NAMALWA (cell line): ENCODE data around the gene KLHL29.
"Not testable (repeated sequence)": the region's sequence is repeated elsewhere in the genome, so short reads cannot be mapped to it uniquely, and the experiment has no call there.

Source experiments
- DNase-seq: peaks from one replicate; pipeline ENCODE4 v3.0.0-alpha.2; 2015; ENCODE audit warnings: low spot score

The KLHL29 gene

DNA sequence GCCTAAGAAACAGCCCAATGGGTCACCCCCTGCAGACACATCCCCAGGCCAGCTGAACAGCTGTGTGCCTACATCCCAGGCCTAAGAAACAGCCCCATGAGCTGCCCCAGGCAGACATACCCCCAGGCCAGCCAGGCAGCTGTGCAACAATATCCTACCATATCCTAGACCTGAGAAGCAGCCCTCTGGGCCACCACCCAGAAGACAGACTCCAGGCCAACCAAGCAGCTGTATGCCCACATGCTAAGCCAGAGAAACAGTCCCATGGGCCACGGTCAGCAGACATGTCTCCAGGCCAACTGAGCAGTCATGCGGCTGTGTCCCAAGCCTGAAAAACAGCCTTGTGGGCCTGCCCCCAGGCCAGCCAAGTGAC is 336.5 kb downstream of the KLHL29 start:
- no peak for DNase-seq

DNA sequence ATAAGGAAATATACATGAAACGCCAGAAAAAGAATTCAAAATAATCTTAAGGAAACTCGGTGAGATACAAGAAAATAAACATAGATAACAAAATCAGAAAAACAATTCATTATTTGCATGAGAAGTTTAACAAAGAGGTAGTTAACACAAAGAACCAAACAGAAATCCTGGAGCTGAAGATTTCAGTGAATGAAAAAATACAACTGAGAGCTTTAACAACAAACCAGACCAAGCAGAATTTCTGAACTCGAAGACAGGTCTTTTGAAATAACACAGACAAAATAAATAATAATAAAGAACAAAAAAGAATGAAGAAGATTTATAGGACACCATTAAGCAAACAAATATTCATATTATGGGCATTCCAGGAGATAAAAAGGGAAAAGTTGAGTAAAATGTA is 337.3 kb downstream of the KLHL29 start:
- no peak for DNase-seq

DNA sequence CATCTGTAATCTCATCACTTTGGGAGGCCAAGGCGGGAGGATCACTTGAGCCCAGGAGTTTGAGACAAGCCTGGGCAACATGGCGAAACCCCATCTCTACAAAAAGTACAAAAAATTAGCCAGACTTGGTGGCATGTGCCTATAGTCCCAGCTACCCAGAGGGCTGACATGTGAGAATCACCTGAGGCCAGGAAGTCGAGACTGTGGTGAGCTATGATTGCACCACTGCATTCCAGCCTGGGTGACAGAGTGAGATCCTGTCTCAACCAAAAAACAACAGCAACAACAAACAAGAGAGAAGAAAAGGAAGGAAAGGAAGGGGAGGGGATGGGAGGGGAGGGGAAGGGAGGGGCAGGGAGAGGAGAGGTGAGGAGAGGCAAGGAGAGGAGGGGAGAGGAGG is 338.1 kb downstream of the KLHL29 start:
- DNase-seq: not testable (repeated sequence)

DNA sequence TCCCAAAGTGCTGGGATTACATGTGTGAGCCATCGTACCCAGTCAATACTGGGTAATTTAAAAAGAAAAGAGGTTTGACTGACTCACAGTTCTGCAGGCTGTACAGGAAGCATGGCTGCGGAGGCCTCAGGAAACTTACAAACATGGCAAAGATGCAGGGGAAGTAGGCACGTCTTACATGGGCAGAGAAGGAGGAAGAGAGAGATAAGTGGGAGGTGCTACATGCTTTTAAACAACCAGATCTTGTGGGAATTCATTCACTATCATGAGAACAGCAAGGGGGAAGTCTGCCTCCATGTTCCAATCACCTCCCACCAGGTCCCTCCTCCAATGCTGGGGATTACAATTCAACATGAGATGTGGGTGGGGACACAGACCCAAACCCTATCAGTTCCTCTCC is 349.4 kb downstream of the KLHL29 start:
- no peak for DNase-seq

DNA sequence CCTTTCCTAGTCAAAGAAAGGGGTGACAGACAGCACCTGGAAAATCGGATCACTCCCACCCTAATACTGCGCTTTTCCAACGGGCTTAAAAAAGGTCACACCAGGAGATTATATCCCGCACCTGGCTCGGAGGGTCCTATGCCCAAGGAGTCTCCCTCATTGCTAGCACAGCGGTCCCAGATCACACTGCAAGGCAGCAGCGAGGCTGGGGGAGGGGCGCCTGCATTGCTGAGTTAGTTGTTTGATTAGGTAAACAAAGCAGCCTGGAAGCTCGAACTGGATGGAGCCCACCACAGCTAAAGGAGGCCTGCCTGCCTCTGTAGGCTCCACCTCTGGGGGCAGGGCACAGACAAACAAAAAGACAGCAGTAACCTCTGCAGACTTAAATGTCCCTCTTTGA is 351.8 kb downstream of the KLHL29 start:
- not testable (repeated sequence) for DNase-seq

DNA sequence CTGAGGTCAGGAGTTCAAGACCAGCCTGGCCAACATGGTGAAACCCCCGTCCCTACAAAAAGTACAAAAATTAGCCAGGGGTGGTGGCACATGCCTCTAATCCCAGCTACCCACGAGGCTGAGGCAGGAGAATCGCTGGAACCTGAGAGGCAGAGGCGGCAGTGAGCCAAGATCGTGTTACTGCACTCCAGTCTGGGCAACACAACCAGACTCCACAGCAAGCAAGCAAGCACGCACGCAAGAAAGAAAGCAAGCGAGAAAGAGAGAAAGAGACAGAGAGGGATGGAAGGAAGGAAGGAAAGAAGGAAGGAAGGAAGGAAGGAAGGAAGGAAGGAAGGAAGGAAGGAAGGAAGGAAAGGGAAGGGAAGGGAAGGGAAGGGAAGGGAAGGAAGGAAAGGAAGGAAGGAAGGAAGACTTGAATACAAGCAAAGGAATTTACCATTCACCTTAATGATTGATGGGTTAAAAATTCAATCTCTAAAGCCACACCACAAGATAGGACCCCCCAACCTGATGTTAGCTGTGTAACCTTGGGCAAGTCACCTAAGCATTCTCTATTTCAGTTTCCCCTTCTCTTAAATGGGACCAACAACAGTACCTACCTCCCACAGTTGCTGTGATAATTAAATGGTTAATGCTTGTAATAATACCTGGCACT is 360.2 kb downstream of the KLHL29 start:
- DNase-seq: no peak

DNA sequence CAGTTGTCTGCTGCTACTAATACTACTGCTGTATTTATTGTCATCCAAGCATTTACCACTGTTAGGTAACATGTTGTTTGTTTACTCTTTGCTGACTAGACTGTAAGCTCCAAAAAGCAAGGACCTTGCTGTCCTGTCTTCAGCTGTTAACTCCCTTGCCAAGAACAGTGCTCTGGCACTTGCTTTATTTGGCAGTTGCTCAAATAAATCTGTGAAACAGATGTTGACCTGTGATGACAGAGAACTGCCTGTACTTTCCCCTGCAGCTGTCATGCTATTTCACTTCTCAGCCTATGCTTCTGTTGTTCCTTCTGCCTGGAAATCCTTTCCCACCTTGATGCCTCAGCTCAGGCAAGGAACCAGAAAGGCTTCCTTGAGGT is 360.7 kb downstream of the KLHL29 start:
- DNase-seq: peak; percentile 46

DNA sequence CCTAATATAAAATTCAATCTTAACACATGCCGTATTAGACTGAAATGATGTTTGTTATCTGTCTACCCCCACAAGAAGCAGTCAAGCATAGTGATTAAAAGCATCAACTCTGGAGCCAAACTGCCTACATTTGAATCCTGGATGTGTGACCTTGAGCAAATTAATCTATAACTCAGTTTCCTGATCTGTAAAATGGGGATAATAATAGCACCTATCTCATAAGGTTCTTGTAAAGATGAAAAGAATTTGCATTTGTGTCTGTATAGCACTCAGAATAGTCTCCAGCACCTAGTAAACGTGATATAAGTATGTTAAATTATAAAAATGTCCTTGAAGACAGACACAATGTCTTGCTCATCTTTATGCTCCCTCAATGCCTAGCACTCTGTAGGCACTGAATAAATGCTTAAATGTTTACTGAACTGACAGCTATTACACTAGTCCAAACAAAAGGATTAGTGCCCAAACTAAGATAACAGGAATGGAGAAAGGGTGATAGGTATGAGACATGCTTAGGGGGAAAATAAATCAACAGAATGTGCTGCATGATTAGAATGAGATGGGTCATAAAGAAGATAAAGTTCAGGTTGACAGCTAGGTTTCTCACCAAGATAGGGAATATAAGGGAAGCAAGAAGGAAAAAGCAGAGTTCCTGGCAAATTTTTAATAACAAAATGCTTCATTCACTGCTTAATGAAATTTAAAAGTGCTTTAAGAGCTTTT is 361.3 kb downstream of the KLHL29 start:
- no peak for DNase-seq

DNA sequence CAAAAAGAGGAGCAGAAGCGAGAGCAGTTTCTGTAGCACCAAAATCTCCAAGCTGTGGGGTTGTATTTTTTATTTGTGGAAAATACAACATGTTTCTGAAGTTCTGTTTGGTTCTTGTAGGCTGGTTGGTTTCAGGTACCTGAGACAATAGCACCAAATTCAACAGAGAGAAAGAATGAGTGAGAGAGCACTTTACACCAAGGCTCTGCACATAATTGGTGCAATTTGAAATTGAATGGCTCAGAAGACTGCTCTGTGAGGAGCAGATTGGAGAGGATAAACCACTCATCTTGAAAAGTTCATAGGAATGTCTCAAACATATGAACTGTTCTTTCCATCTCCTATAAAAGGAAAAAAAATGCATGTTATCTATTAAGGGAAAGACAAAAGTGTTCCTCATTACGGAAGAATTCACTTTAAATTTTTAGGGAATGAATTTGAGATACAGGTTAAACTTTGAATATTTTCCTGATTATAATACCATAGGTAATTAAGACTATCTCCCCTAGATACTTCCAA is 366.8 kb downstream of the KLHL29 start:
- DNase-seq: no peak

DNA sequence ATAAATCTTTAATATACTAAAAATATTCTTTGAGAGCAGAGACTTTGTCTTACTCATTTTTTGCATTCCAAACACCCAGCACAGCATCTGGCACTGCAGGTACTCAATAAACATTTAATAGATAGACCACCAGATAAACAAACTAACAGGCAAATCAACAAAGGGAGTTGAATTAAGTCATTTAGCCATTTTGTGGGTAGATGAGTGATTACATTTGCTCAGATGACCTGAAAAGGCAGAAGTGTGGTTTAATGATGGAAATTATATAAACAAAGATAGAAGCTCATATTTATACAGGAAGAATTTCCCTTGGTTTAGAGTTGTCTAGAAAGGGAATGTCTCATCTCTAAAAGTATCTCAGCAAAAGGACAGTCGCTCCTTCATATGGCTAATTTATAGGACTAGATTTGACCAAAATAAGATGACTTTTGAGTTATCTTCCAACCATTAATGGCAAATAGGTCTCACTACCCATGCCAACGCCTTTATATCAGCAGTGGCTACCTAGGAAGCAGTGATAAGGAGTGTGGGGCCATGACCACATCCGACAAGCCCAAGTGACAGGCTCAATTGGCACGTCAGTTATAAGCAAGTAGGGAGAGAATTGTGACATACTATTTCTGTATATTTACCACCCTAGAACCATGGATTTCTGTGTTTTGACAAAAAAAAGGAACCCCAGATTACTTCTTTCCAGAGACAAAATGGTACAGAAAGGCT is 368.5 kb downstream of the KLHL29 start:
- no peak for DNase-seq

DNA sequence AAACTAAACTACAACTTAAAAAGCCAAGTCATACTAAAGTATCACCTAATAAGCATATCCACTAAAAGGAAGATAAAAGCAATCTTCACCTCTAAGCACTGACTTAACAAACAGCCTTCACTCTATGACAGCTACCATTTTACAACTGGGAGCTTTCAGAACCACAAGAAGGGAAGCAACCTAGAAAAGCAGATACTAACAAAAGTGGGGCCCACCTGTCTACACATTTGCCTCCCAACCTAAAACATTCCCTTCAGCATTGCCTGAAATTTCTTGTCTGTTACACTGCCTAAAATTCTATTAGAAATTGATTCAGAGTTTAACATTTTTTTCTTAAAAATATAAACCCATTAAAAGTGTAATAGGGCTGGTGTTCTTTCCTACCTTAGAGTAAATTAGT is 370.0 kb downstream of the KLHL29 start:
- no peak for DNase-seq

DNA sequence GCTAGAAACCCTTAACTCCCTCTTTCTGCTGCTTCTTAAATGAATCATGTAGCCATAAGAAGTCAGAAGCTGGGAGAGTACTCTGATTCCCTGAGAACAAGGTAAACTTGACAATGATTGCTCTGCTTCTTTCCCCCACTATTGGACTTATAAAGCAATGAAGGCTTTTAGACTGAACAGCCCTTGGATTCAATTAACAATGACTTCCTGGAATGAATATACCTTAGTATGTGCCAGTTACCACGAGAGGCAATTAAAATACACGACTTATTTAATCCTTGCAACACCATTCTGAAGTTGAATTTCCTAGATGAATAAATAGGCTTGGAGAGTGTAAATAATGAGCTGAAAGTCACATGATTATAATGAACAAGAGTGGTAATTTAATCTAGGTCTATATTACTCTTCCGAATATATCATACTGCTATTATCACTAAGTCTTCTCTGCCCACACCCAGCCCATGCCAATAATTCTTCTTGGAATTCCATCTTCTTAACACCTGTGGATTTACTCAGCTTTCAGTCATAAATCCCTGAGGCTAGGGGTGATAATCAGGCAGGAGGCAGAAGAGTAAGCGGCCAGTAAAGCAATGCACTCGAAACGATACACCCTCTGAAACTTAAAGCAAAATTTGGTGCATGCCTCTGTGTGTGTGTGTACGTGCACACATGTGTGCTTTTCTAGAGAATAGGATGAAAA is 371.8 kb downstream of the KLHL29 start:
- no peak for DNase-seq

DNA sequence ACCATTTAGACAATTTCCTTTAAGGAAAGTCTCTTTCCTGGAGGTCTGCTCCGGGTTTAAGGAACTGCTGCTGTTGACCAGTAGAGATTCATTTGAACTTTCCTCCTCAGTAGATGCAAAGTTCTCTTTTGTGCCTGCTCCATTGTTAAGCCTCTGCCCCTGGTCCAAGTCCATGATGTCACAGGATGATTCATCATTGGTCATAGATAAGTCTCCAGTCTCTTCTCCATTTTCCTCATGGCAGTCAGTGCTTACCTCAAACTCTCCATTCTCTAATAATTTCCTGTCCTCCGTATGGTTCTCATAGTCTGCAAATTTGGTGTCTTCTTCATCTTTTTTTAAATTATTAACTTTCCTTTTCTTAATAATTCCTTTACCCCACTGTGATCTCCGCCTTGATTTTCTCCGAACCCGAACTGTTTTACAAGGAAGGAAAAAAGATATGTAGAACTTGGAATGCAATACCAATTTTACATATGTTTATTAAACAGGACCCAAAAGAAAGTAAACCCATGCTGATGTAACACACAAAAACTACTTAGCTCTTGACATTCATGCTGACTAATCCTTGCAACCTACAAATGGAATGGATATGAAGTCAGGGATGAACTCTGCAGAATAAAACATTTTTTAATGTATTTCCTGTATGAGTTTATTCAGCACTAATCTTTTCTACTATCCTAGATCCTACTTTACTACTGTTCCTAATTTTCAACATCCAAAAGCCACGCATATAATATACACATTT is 372.9 kb downstream of the KLHL29 start:
- DNase-seq: no peak
